HepG2 (cell line): ENCODE measurements around the gene SNX4. TPM values are rescaled to one million over a fixed set of nuclear protein-coding genes. Genes with fewer than 3 reads are reported as not detected.

ENCODE experiments used
- ASH2L ChIP-seq: fragments of 300-600, 200-600 bp; sonication (generic); IDR thresholded peaks from 2 replicates; pipeline ENCODE4 v1.7.0; 2017; ENCODE audit warnings: low read depth, mild to moderate bottlenecking, moderate library complexity, mixed read lengths, low read length; ENCODE audit not compliant: insufficient read length
- CBX5 ChIP-seq: sonication (generic); formaldehyde crosslinking; IDR thresholded peaks from 2 replicates; pipeline ENCODE4 v1.4.0; 2020; ENCODE audit warnings: missing genetic modification reagents, borderline replicate concordance
- CENPBD1 ChIP-seq: sonication (generic); formaldehyde crosslinking; IDR thresholded peaks from 2 replicates; pipeline ENCODE4 v1.8.0; 2022; ENCODE audit warnings: missing genetic modification reagents, low read depth, mild to moderate bottlenecking, borderline replicate concordance
- FOXA1 ChIP-seq, 2 experiments: fragments of 450-650 bp in 1 of 2; sonication (generic) in 1 of 2; formaldehyde crosslinking in 1 of 2; IDR thresholded peaks; 2 replicates each; pipeline versions ENCODE4 v1.4.0 to v1.6.1; 2016 to 2020; ENCODE audit warnings: missing genetic modification reagents in 1 of 2
- MIER2 ChIP-seq: IDR thresholded peaks from 2 replicates; pipeline ENCODE4 v1.6.1; 2016; ENCODE audit warnings: missing biosample characterization, missing genetic modification reagents
- NR3C1 ChIP-seq: sonication (generic); formaldehyde crosslinking; IDR thresholded peaks from 2 replicates; pipeline ENCODE4 v1.4.0; 2020; ENCODE audit warnings: missing genetic modification reagents
- PHF20 ChIP-seq: sonication (generic); formaldehyde crosslinking; IDR thresholded peaks from 2 replicates; pipeline ENCODE4 v1.5.0; 2020; ENCODE audit warnings: mild to moderate bottlenecking, missing genetic modification reagents
- ZBTB2 ChIP-seq: sonication (generic); formaldehyde crosslinking; IDR thresholded peaks from 2 replicates; pipeline ENCODE4 v1.8.0; 2022; ENCODE audit warnings: low read depth, missing genetic modification reagents
- ZBTB3 ChIP-seq: sonication (generic); formaldehyde crosslinking; IDR thresholded peaks from 2 replicates; pipeline ENCODE4 v1.4.0; 2020; ENCODE audit warnings: low read depth, mild to moderate bottlenecking, moderate library complexity, missing genetic modification reagents, borderline replicate concordance
- ZBTB43 ChIP-seq: sonication (generic); formaldehyde crosslinking; conservative IDR thresholded peaks from 2 replicates; pipeline ENCODE4 v1.4.0; 2020; ENCODE audit warnings: missing genetic modification reagents
- ZNF264 ChIP-seq: sonication (generic); formaldehyde crosslinking; IDR thresholded peaks from 2 replicates; pipeline ENCODE4 v1.4.0; 2020; ENCODE audit warnings: missing genetic modification reagents
- ZNF407 ChIP-seq: sonication (generic); formaldehyde crosslinking; IDR thresholded peaks from one replicate; pipeline ENCODE4 v1.5.1; 2020; ENCODE audit warnings: mild to moderate bottlenecking, missing genetic modification reagents; ENCODE audit errors: not compliant biosample characterization
- ZNF530 ChIP-seq: sonication (generic); formaldehyde crosslinking; IDR thresholded peaks from 2 replicates; pipeline ENCODE4 v1.5.0; 2020; ENCODE audit warnings: low read depth, mild to moderate bottlenecking, missing genetic modification reagents
- ZNF550 ChIP-seq: sonication (generic); formaldehyde crosslinking; IDR thresholded peaks from 2 replicates; pipeline ENCODE4 v1.4.0; 2020; ENCODE audit warnings: mild to moderate bottlenecking, missing genetic modification reagents, borderline replicate concordance
- ZNF777 ChIP-seq: sonication (generic); formaldehyde crosslinking; IDR thresholded peaks from 2 replicates; pipeline ENCODE4 v1.4.0; 2020; ENCODE audit warnings: missing genetic modification reagents
- ZSCAN12 ChIP-seq: sonication (generic); formaldehyde crosslinking; IDR thresholded peaks from 2 replicates; pipeline ENCODE4 v1.9.0; 2021; ENCODE audit warnings: mild to moderate bottlenecking, missing genetic modification reagents
- polyA plus RNA-seq, 8 experiments: library from polyadenylated mRNA; depleted of rRNA in 3 of 8; stranded (reverse) in 7 of 8; unstranded in 1 of 8; fragments of >200 nt; fragmentation: Illumina TruSeq in 4 of 8; extraction: Trizol in 4 of 8; gene quantifications; 2 replicates each; pipeline versions ENCODE4 v1.2.1 to v1.2.3, GENCODE V29; 2011 to 2016; ENCODE audit warnings: low read depth in 4 of 8, missing spikeins in 1 of 8, mixed read lengths in 1 of 8; ENCODE audit not compliant: insufficient read depth in 1 of 8
- total RNA-seq, 5 experiments: library from RNA; depleted of rRNA; stranded (reverse); fragments of >200 nt; fragmentation: Illumina TruSeq; extraction: Trizol; gene quantifications; 2 replicates each; pipeline ENCODE4 v1.2.3, GENCODE V29; 2016; ENCODE audit warnings: low read depth in 1 of 5

The SNX4 gene
- total and polyA plus RNA-seq, 2 of the 13 experiments (the other 11 are each of a cell fraction or from before 2014, with no cell fraction given) = 18.1 to 73.6 TPM

GRCh38 chr3:125519678-125520562 is at the start of gene SNX4 (continued):
- TF ChIP-seq ZNF407 = no peak
- TF ChIP-seq ZNF264 (CRISPR knock-in tag) = no peak
- TF ChIP-seq ZBTB3 (CRISPR knock-in tag) = no peak
- TF ChIP-seq ZBTB43 (CRISPR knock-in tag) = no peak
- TF ChIP-seq MIER2 (CRISPR knock-in tag) = peak; percentile 44; the same call in 1 of the 2 replicates
- no peak for TF ChIP-seq NR3C1 (CRISPR knock-in tag)
- no peak for TF ChIP-seq CBX5 (CRISPR knock-in tag)
- no peak for TF ChIP-seq ZSCAN12 (CRISPR knock-in tag)
- TF ChIP-seq FOXA1 (IDR thresholded peaks at IDR 0.05) = no peak
- peak; percentile 41; the same call in 1 of the 2 replicates for TF ChIP-seq FOXA1 (CRISPR knock-in tag; IDR thresholded peaks at IDR 0.05)
- no peak for TF ChIP-seq CENPBD1 (CRISPR knock-in tag)
- no peak for TF ChIP-seq ZNF550 (CRISPR knock-in tag)
- TF ChIP-seq PHF20 (CRISPR knock-in tag) = peak; percentile 44; the same call in 1 of the 2 replicates
- no peak for TF ChIP-seq ZNF530 (CRISPR knock-in tag)
- TF ChIP-seq ASH2L = peak; percentile 64
- no peak for TF ChIP-seq ZBTB2 (CRISPR knock-in tag)
- TF ChIP-seq ZNF777 (CRISPR knock-in tag) = no peak
